GM23338 (cell line): ENCODE measurements around the gene SEC63. TPM values are rescaled to one million over a fixed set of nuclear protein-coding genes. Genes with fewer than 3 reads are reported as not detected.
"Not testable (repeated sequence)": the region's sequence is repeated elsewhere in the genome, so short reads cannot be mapped to it uniquely, and the experiment has no call there.

Experiments used
- ATAC-seq: fragments of 200-7000 bp; cut with Tn5 transposase; 3 replicates; pipeline ENCODE4 v1.9.1; 2020
- DNase-seq: peaks from one replicate; pipeline ENCODE4 v3.0.0-alpha.2; 2015; ENCODE audit warnings: low spot score
- H2AFZ ChIP-seq: fragments of 200-600 bp; sonication (generic); 2 replicates; pipeline ENCODE4 v1.8.0; 2016; ENCODE audit warnings: antibody characterized with exemption, mild to moderate bottlenecking, moderate library complexity
- H3F3A ChIP-seq: fragments of 200-600 bp; sonication (generic); replicated peaks from 2 replicates; pipeline ENCODE4 v1.8.0; 2017; ENCODE audit warnings: antibody characterized with exemption, mixed run types, low read depth
- H3K27ac ChIP-seq: fragments of 200-600 bp; sonication (generic); 2 replicates; pipeline ENCODE4 v1.6.1; 2016; ENCODE audit warnings: low read depth
- H3K27me3 ChIP-seq: fragments of 200-600 bp; sonication (generic); 2 replicates; pipeline ENCODE4 v1.8.0; 2016; ENCODE audit warnings: mild to moderate bottlenecking, mixed run types, moderate library complexity; ENCODE audit not compliant: insufficient read depth
- H3K36me3 ChIP-seq: fragments of 200-600 bp; sonication (generic); 2 replicates; pipeline ENCODE4 v1.8.0; 2016; ENCODE audit warnings: mild to moderate bottlenecking; ENCODE audit not compliant: insufficient read depth
- H3K4me1 ChIP-seq: fragments of 200-600 bp; sonication (generic); 2 replicates; pipeline ENCODE4 v1.8.0; 2016; ENCODE audit warnings: mild to moderate bottlenecking, moderate library complexity; ENCODE audit not compliant: insufficient read depth
- H3K4me2 ChIP-seq: fragments of 200-600 bp; sonication (generic); 2 replicates; pipeline ENCODE4 v1.7.1; 2017; ENCODE audit warnings: mixed run types
- H3K4me3 ChIP-seq: fragments of 200-600 bp; sonication (generic); 2 replicates; pipeline ENCODE4 v1.6.1; 2016; ENCODE audit warnings: mixed run types
- H3K79me2 ChIP-seq: fragments of 200-600 bp; sonication (generic); replicated peaks from 2 replicates; pipeline ENCODE4 v1.8.0; 2017; ENCODE audit warnings: mild to moderate bottlenecking; ENCODE audit not compliant: insufficient read depth
- H3K9me2 ChIP-seq: fragments of 200-600 bp; sonication (generic); 2 replicates; pipeline ENCODE4 v1.8.0; 2017; ENCODE audit not compliant: insufficient read depth
- H4K20me1 ChIP-seq: fragments of 200-600 bp; sonication (generic); replicated peaks from 2 replicates; pipeline ENCODE4 v1.8.0; 2017; ENCODE audit warnings: mild to moderate bottlenecking; ENCODE audit not compliant: insufficient read depth
- H3K27ac Mint-ChIP-seq: 2 replicates; pipeline ENCODE4 v1.8.0; 2020; ENCODE audit warnings: inconsistent platforms, mild to moderate bottlenecking, moderate library complexity, mixed read lengths
- H3K27me3 Mint-ChIP-seq: 3 replicates; pipeline ENCODE4 v1.8.0; 2022; ENCODE audit warnings: low read depth, mild to moderate bottlenecking, moderate library complexity, mixed read lengths, inconsistent platforms; ENCODE audit not compliant: insufficient read depth, poor library complexity
- H3K36me3 Mint-ChIP-seq: 3 replicates; pipeline ENCODE4 v1.8.0; 2021; ENCODE audit warnings: low read depth, mild to moderate bottlenecking, inconsistent platforms, moderate library complexity, mixed read lengths
- H3K4me1 Mint-ChIP-seq: 3 replicates; pipeline ENCODE4 v1.8.0; 2020; ENCODE audit warnings: mild to moderate bottlenecking, inconsistent platforms, mixed read lengths
- H3K4me3 Mint-ChIP-seq: 3 replicates; pipeline ENCODE4 v1.8.0; 2021; ENCODE audit warnings: moderate library complexity, mild to moderate bottlenecking, inconsistent platforms, mixed read lengths
- H3K9me3 Mint-ChIP-seq: 3 replicates; pipeline ENCODE4 v1.8.0; 2020; ENCODE audit warnings: moderate library complexity, mild to moderate bottlenecking, inconsistent platforms, mixed read lengths
- CREB1 ChIP-seq: fragments of 250-450 bp; sonication (Bioruptor Pico); IDR thresholded peaks from 2 replicates; pipeline ENCODE4 v1.5.0; 2020; ENCODE audit warnings: low read depth, mild to moderate bottlenecking, moderate library complexity
- EZH2 ChIP-seq: fragments of 200-600 bp; sonication (generic); IDR thresholded peaks from one replicate; pipeline ENCODE4 v1.8.0; 2017; ENCODE audit warnings: antibody characterized with exemption, mild to moderate bottlenecking, low read depth; ENCODE audit not compliant: unreplicated experiment
- EZH2phosphoT487 ChIP-seq: fragments of 200-600 bp; sonication (generic); IDR thresholded peaks from one replicate; pipeline ENCODE4 v1.8.1; 2018; ENCODE audit warnings: antibody characterized with exemption; ENCODE audit not compliant: unreplicated experiment
- JUNB ChIP-seq: IDR thresholded peaks from one replicate; pipeline ENCODE4 v1.6.1; 2016; ENCODE audit warnings: antibody characterized with exemption; ENCODE audit not compliant: unreplicated experiment
- NANOG ChIP-seq: IDR thresholded peaks from 2 replicates; pipeline ENCODE4 v1.6.1; 2016; ENCODE audit warnings: antibody characterized with exemption, borderline replicate concordance
- STAT1 ChIP-seq: IDR thresholded peaks from one replicate; pipeline ENCODE4 v1.6.1; 2016; ENCODE audit warnings: antibody characterized with exemption; ENCODE audit not compliant: unreplicated experiment
- ZNF114 ChIP-seq: fragments of 250-450 bp; sonication (Bioruptor Pico); IDR thresholded peaks from 2 replicates; pipeline ENCODE4 v1.5.0; 2020; ENCODE audit warnings: mild to moderate bottlenecking, moderate library complexity
- ZNF331 ChIP-seq: fragments of 250-450 bp; sonication (Bioruptor Pico); IDR thresholded peaks from 2 replicates; pipeline ENCODE4 v1.5.0; 2020; ENCODE audit warnings: low read depth, mild to moderate bottlenecking, moderate library complexity
- polyA plus RNA-seq: library from polyadenylated mRNA; unstranded; fragments of >200 nt; fragmentation: Nextera tagmentation; extraction: Ambion mirVana; gene quantifications from 2 replicates; pipeline ENCODE4 v1.2.1, GENCODE V29; 2016
- total RNA-seq: library from RNA; depleted of rRNA; stranded (reverse); fragments of >200 nt; shearing (Covaris generic); gene quantifications from 2 replicates; pipeline ENCODE4 v1.2.3, GENCODE V29; 2014
- TF ChIP-seq, protein P1 (sequence below): fragments of 250-450 bp; sonication (Bioruptor Pico); IDR thresholded peaks from 2 replicates; pipeline ENCODE4 v1.5.0; 2020; ENCODE audit warnings: mild to moderate bottlenecking, moderate library complexity
- TF ChIP-seq, protein P2 (sequence below), 2 experiments: fragments of 200-600 bp in 1 of 2; sonication (generic) in 1 of 2; conservative IDR thresholded peaks; 2 replicates each; pipeline versions ENCODE4 v1.5.1 to v1.6.1; 2016 to 2017; ENCODE audit warnings: antibody characterized with exemption in 2 of 2, low read depth in 2 of 2, mild to moderate bottlenecking in 2 of 2, moderate library complexity in 1 of 2
- TF ChIP-seq, protein P3 (sequence below): IDR thresholded peaks from 2 replicates; pipeline ENCODE4 v1.6.1; 2016; ENCODE audit warnings: antibody characterized with exemption

SEC63 gene
- total and polyA plus RNA-seq, 2 experiments from 2014 or later: 48.2 to 124 TPM

DNA sequence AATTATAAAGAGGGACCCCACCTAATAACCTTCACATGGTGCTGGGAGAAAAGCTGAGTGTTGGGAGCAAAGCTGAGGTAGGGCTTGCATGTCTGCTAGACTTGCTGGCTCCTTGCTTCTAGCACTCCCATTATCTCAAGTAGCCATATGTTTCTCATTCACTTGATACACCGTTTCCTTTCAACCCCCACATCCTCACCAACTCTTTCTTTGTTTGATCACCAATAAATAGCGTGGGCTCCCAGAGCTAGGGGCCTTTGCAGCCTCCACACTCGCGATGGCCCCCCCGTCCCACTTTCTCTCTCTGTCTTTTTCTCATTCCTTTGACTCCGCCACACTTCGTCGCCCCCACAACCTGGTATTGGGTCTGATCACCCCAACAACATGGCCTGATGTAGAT lies 32.6 kb upstream of the SEC63 start:
- ATAC-seq, H3K36me3 ChIP-seq, H3F3A ChIP-seq, H3K27ac Mint-ChIP-seq, H3K79me2 ChIP-seq, H3K27me3 ChIP-seq, H3K4me3 Mint-ChIP-seq, H3K36me3 Mint-ChIP-seq, H3K27ac ChIP-seq, H4K20me1 ChIP-seq, H3K9me2 ChIP-seq, H3K4me3 ChIP-seq, H3K27me3 Mint-ChIP-seq, DNase-seq, H3K9me3 Mint-ChIP-seq: not testable (repeated sequence)
- Histone ChIP-seq H3K4me1 (peaks cover 58% of the 10 kb centered on the region), H2AFZ (peak overlapping the region; percentile 59; the same call in 1 of the 2 replicates), H3K4me2 (peak overlapping the region; percentile 66)
- H3K4me1 Mint-ChIP-seq: peaks cover 53% of the 10 kb centered on the region

DNA sequence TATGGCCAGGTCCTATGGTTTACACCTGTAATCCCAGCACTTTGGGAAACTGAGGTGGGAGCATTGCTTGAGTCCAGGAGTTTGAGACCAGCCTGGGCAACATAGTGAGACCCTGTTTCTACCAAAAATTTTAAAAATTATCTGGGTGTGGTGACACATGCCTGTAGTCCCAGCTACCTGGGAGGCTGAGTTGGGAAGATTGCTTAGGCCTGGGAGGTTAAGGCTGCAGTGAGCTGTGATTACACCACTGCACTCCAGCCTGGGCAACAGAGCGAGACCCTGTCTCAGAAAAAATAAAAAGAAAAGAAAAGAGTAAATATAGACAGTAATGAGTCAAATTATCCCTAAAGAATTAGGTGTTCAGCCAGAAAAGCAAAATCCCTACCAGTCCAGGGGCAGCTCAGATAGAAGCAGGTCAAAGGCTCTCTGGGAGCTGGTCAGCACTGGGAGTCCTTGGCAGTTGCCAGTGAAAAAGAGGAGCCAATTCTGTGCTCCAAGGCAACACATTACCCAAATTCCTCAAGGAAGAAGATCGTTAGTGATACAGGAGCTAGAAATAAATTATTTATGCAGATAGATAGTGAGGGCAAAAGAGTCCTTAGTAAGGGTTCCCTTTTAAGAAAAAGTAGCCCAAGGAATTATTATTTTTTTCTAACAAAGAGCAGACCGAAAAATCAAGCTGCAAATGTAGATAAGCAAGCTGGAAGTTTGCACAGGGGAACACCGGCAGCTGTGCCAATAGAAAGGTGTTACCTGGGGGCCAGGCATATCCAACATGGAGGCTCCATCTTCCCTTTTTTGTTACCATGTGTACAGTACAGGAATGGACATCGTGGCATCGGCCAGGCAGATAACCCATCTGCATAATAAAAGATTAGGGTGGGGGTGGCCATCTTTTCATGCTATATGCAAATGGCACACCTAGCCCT lies 31.4 kb upstream of the SEC63 start:
- Mint-ChIP-seq H3K27me3 (peaks cover 7% of the 10 kb centered on the region), H3K36me3 (peaks cover 7% of the 10 kb centered on the region; the same call in 2 of the 3 replicates), H3K27ac (no peak overlapping the region; the same call in 1 of the 2 replicates), H3K4me1 (peaks cover 54% of the 10 kb centered on the region), H3K4me3 (no peak overlapping the region; the same call in 2 of the 3 replicates), H3K9me3 (peaks cover 10% of the 10 kb centered on the region; the same call in 2 of the 3 replicates)
- no peaks in the 10 kb centered on the region for H4K20me1 ChIP-seq
- no peak for ATAC-seq
- H2AFZ ChIP-seq: no peak overlapping the region
- no peaks in the 10 kb centered on the region; the same call in 1 of the 2 replicates for H3K9me2 ChIP-seq
- no peaks in the 10 kb centered on the region for H3K79me2 ChIP-seq
- H3K27ac ChIP-seq: peak overlapping the region; percentile 86
- peak overlapping the region; percentile 66 for H3K4me2 ChIP-seq
- no peak for DNase-seq
- peaks cover 4% of the 10 kb centered on the region; the same call in 1 of the 2 replicates for H3F3A ChIP-seq
- no peaks in the 10 kb centered on the region for H3K27me3 ChIP-seq
- no peak overlapping the region for H3K4me3 ChIP-seq
- no peaks in the 10 kb centered on the region for H3K36me3 ChIP-seq
- H3K4me1 ChIP-seq: peaks cover 58% of the 10 kb centered on the region
- TF ChIP-seq CREB1 (CRISPR knock-in tag) (no peak), EZH2 (no peak), JUNB (no peak), ZNF114 (CRISPR knock-in tag) (no peak), EZH2phosphoT487 (no peak), NANOG (no peak), ZNF331 (CRISPR knock-in tag) (no peak), STAT1 (no peak)
- TF ChIP-seq, protein P1, sequence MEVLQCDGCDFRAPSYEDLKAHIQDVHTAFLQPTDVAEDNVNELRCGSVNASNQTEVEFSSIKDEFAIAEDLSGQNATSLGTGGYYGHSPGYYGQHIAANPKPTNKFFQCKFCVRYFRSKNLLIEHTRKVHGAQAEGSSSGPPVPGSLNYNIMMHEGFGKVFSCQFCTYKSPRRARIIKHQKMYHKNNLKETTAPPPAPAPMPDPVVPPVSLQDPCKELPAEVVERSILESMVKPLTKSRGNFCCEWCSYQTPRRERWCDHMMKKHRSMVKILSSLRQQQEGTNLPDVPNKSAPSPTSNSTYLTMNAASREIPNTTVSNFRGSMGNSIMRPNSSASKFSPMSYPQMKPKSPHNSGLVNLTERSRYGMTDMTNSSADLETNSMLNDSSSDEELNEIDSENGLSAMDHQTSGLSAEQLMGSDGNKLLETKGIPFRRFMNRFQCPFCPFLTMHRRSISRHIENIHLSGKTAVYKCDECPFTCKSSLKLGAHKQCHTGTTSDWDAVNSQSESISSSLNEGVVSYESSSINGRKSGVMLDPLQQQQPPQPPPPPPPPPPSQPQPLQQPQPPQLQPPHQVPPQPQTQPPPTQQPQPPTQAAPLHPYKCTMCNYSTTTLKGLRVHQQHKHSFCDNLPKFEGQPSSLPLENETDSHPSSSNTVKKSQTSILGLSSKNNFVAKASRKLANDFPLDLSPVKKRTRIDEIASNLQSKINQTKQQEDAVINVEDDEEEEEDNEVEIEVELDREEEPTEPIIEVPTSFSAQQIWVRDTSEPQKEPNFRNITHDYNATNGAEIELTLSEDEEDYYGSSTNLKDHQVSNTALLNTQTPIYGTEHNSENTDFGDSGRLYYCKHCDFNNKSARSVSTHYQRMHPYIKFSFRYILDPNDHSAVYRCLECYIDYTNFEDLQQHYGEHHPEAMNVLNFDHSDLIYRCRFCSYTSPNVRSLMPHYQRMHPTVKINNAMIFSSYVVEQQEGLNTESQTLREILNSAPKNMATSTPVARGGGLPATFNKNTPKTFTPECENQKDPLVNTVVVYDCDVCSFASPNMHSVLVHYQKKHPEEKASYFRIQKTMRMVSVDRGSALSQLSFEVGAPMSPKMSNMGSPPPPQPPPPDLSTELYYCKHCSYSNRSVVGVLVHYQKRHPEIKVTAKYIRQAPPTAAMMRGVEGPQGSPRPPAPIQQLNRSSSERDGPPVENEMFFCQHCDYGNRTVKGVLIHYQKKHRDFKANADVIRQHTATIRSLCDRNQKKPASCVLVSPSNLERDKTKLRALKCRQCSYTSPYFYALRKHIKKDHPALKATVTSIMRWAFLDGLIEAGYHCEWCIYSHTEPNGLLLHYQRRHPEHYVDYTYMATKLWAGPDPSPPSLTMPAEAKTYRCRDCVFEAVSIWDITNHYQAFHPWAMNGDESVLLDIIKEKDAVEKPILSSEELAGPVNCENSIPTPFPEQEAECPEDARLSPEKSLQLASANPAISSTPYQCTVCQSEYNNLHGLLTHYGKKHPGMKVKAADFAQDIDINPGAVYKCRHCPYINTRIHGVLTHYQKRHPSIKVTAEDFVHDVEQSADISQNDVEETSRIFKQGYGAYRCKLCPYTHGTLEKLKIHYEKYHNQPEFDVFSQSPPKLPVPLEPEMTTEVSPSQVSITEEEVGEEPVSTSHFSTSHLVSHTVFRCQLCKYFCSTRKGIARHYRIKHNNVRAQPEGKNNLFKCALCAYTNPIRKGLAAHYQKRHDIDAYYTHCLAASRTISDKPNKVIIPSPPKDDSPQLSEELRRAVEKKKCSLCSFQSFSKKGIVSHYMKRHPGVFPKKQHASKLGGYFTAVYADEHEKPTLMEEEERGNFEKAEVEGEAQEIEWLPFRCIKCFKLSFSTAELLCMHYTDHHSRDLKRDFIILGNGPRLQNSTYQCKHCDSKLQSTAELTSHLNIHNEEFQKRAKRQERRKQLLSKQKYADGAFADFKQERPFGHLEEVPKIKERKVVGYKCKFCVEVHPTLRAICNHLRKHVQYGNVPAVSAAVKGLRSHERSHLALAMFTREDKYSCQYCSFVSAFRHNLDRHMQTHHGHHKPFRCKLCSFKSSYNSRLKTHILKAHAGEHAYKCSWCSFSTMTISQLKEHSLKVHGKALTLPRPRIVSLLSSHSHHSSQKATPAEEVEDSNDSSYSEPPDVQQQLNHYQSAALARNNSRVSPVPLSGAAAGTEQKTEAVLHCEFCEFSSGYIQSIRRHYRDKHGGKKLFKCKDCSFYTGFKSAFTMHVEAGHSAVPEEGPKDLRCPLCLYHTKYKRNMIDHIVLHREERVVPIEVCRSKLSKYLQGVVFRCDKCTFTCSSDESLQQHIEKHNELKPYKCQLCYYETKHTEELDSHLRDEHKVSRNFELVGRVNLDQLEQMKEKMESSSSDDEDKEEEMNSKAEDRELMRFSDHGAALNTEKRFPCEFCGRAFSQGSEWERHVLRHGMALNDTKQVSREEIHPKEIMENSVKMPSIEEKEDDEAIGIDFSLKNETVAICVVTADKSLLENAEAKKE: no peak
- TF ChIP-seq, protein P2, sequence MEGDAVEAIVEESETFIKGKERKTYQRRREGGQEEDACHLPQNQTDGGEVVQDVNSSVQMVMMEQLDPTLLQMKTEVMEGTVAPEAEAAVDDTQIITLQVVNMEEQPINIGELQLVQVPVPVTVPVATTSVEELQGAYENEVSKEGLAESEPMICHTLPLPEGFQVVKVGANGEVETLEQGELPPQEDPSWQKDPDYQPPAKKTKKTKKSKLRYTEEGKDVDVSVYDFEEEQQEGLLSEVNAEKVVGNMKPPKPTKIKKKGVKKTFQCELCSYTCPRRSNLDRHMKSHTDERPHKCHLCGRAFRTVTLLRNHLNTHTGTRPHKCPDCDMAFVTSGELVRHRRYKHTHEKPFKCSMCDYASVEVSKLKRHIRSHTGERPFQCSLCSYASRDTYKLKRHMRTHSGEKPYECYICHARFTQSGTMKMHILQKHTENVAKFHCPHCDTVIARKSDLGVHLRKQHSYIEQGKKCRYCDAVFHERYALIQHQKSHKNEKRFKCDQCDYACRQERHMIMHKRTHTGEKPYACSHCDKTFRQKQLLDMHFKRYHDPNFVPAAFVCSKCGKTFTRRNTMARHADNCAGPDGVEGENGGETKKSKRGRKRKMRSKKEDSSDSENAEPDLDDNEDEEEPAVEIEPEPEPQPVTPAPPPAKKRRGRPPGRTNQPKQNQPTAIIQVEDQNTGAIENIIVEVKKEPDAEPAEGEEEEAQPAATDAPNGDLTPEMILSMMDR (conservative IDR thresholded peaks at IDR 0.05; ENCODE audit: low read depth in 2 of 2): no peak
- TF ChIP-seq, protein P3, sequence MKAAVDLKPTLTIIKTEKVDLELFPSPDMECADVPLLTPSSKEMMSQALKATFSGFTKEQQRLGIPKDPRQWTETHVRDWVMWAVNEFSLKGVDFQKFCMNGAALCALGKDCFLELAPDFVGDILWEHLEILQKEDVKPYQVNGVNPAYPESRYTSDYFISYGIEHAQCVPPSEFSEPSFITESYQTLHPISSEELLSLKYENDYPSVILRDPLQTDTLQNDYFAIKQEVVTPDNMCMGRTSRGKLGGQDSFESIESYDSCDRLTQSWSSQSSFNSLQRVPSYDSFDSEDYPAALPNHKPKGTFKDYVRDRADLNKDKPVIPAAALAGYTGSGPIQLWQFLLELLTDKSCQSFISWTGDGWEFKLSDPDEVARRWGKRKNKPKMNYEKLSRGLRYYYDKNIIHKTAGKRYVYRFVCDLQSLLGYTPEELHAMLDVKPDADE: no peak
